OCI-LY7 (cell line): ENCODE data around the gene ADGRL2. TPM values are rescaled to one million over a fixed set of nuclear protein-coding genes. Genes with fewer than 3 reads are reported as not detected.

Experiments used
- BruUV-seq: library from RNA; stranded (reverse); fragments of 400-500 nt; replicated peaks from 2 replicates; lab custom pipeline; 2021; lab: Mats Ljungman, UMichigan
- CTCF ChIA-PET: fragments of 300-600 bp; sonication (Branson Sonifier 250); formaldehyde crosslinking; loops from one replicate; lab custom pipeline; 2022; ENCODE audit warnings: antibody characterized with exemption; ENCODE audit not compliant: unreplicated experiment; lab: Charles Lee
- POLR2A ChIA-PET: fragments of 300-600 bp; sonication (Branson Sonifier 250); formaldehyde crosslinking; loops from one replicate; lab custom pipeline; 2022; ENCODE audit warnings: antibody characterized with exemption; lab: Charles Lee
- DNase-seq: peaks from one replicate; pipeline ENCODE4 v3.0.0-alpha.2; 2015; ENCODE audit warnings: low spot score
- H2AFZ ChIP-seq: fragments of 200-600 bp; sonication (generic), shearing (Covaris generic); 2 replicates; pipeline ENCODE4 v1.6.1; 2014; ENCODE audit warnings: mild to moderate bottlenecking, antibody characterized with exemption, low read length, moderate library complexity
- H3K27ac ChIP-seq: fragments of 200-600 bp; sonication (generic); 2 replicates; pipeline ENCODE4 v1.5.1; 2014; ENCODE audit warnings: mixed run types, low read depth, mild to moderate bottlenecking, moderate library complexity, low read length, inconsistent platforms; ENCODE audit not compliant: poor library complexity, severe bottlenecking
- H3K36me3 ChIP-seq: fragments of 200-600 bp; sonication (generic); 2 replicates; pipeline ENCODE4 v1.6.1; 2014; ENCODE audit warnings: mild to moderate bottlenecking, antibody characterized with exemption, low read length, moderate library complexity, mixed read lengths; ENCODE audit not compliant: insufficient read depth
- H3K4me1 ChIP-seq: fragments of 200-600 bp; sonication (generic); 2 replicates; pipeline ENCODE4 v1.5.1; 2014; ENCODE audit warnings: mild to moderate bottlenecking, low read length; ENCODE audit not compliant: insufficient read depth, poor library complexity, severe bottlenecking
- H3K4me2 ChIP-seq: fragments of 200-600 bp; sonication (generic); 2 replicates; pipeline ENCODE4 v1.6.1; 2014; ENCODE audit warnings: mild to moderate bottlenecking, low read length
- H3K4me3 ChIP-seq: fragments of 200-600 bp; sonication (generic); 2 replicates; pipeline ENCODE4 v1.5.1; 2014; ENCODE audit warnings: mild to moderate bottlenecking, low read depth, low read length; ENCODE audit not compliant: poor library complexity, severe bottlenecking
- H3K79me2 ChIP-seq: fragments of 200-600 bp; sonication (generic); 2 replicates; pipeline ENCODE4 v1.6.1; 2016; ENCODE audit warnings: low read depth, mild to moderate bottlenecking, low read length, moderate library complexity, mixed read lengths; ENCODE audit not compliant: insufficient read depth
- H3K9me2 ChIP-seq: fragments of 200-600 bp; sonication (generic); 2 replicates; pipeline ENCODE4 v1.6.1; 2016; ENCODE audit warnings: mild to moderate bottlenecking, low read length, mixed read lengths; ENCODE audit not compliant: insufficient read depth
- H3K9me3 ChIP-seq: fragments of 200-600 bp; sonication (generic); 2 replicates; pipeline ENCODE4 v1.6.1; 2014; ENCODE audit warnings: mild to moderate bottlenecking, mixed run types, low read length, mixed read lengths
- H4K20me1 ChIP-seq: fragments of 200-600 bp; sonication (generic); 2 replicates; pipeline ENCODE4 v1.6.1; 2014; ENCODE audit warnings: mild to moderate bottlenecking, antibody characterized with exemption, low read length, moderate library complexity, mixed read lengths; ENCODE audit not compliant: insufficient read depth
- CTCF ChIP-seq: fragments of 200-600 bp; sonication (generic); conservative IDR thresholded peaks from 2 replicates; pipeline ENCODE4 v1.5.1; 2014; ENCODE audit warnings: mild to moderate bottlenecking, antibody characterized with exemption, low read length, moderate library complexity, mixed read lengths
- EZH2phosphoT487 ChIP-seq: fragments of 200-600 bp; sonication (generic); IDR thresholded peaks from 2 replicates; pipeline ENCODE4 v1.6.1; 2018; ENCODE audit warnings: low read depth, borderline replicate concordance, mild to moderate bottlenecking, mixed run types, antibody characterized with exemption, low read length, moderate library complexity, mixed read lengths
- intact Hi-C: fragments of 100-400 bp; cut with micrococcal nuclease; formaldehyde crosslinking; loops from one replicate; pipeline ENCODE4 v1.10.0; 2022; ENCODE audit not compliant: unreplicated experiment
- total RNA-seq, 2 experiments: library from RNA; depleted of rRNA in 1 of 2; stranded (reverse); fragments of >200 nt in 1 of 2; shearing (Covaris generic) in 1 of 2; gene quantifications; 2 replicates each; pipeline ENCODE4 v1.2.3, GENCODE V29; 2014 to 2022

Gene ADGRL2
- total RNA-seq, 2 experiments from 2014 or later = not detected

- intact Hi-C loops = no loop called here
- Histone ChIP-seq H4K20me1 (no peaks in the 10 kb centered on the region), H3K27ac (no peak overlapping the region), H3K4me1 (no peaks in the 10 kb centered on the region), H3K36me3 (no peaks in the 10 kb centered on the region), H3K4me2 (no peak overlapping the region), H3K79me2 (no peaks in the 10 kb centered on the region), H3K4me3 (no peak overlapping the region), H3K9me2 (no peaks in the 10 kb centered on the region), H3K9me3 (no peaks in the 10 kb centered on the region), H2AFZ (no peak overlapping the region)
- DNase-seq = no peak
- ChIA-PET POLR2A (no interaction called here), CTCF (no interaction called here)
- BruUV-seq = no TSS peak
- TF ChIP-seq CTCF (no peak), EZH2phosphoT487 (no peak)
These were observed 46.3 kb upstream of the ADGRL2 start for GRCh38 chr1:81754424-81754823.

GRCh38 chr1:81756872-81757271 is 43.9 kb upstream of the ADGRL2 start:
- no peaks in the 10 kb centered on the region for H3K9me2 ChIP-seq
- POLR2A ChIA-PET = interaction anchor here (0.7 kb wide), 2 partner anchors 118 to 1438 kb away, joined by 3 read pairs; no protein-coding TSS in a partner anchor
- no peak overlapping the region for H3K4me3 ChIP-seq
- CTCF ChIA-PET = no interaction called here
- no peaks in the 10 kb centered on the region for H3K36me3 ChIP-seq
- H3K79me2 ChIP-seq = no peaks in the 10 kb centered on the region
- TF ChIP-seq CTCF (no peak), EZH2phosphoT487 (no peak)
- no peak for DNase-seq
- H3K4me2 ChIP-seq = no peak overlapping the region
- intact Hi-C loops = no loop called here
- no peaks in the 10 kb centered on the region for H4K20me1 ChIP-seq
- H3K9me3 ChIP-seq = no peaks in the 10 kb centered on the region
- H3K27ac ChIP-seq = no peak overlapping the region
- H2AFZ ChIP-seq = no peak overlapping the region
- BruUV-seq = no TSS peak
- no peaks in the 10 kb centered on the region for H3K4me1 ChIP-seq

GRCh38 chr1:81757398-81758020 is 43.2 kb upstream of the ADGRL2 start:
- DNase-seq = no peak
- no peaks in the 10 kb centered on the region for H3K79me2 ChIP-seq
- no peaks in the 10 kb centered on the region for H3K36me3 ChIP-seq
- no peak overlapping the region for H3K27ac ChIP-seq
- no peaks in the 10 kb centered on the region for H3K4me1 ChIP-seq
- H3K4me3 ChIP-seq = no peak overlapping the region
- no peaks in the 10 kb centered on the region for H3K9me2 ChIP-seq
- intact Hi-C loops = no loop called here
- H4K20me1 ChIP-seq = no peaks in the 10 kb centered on the region
- CTCF ChIA-PET = no interaction called here
- POLR2A ChIA-PET = interaction anchor here (0.6 to 0.7 kb wide), 3 partner anchors 119 to 1373 kb away, joined by 3 to 4 read pairs (median 4); no protein-coding TSS in a partner anchor
- no peak overlapping the region for H2AFZ ChIP-seq
- no peak for TF ChIP-seq CTCF
- no peak for TF ChIP-seq EZH2phosphoT487
- no peak overlapping the region for H3K4me2 ChIP-seq
- BruUV-seq = no TSS peak
- H3K9me3 ChIP-seq = no peaks in the 10 kb centered on the region
